Stimulated activated naive B cell treated with anti-CD40 and anti-IgM and Interleukin-4, amounts not matched to agents 10 μg/mL and 1 μg/mL and 100 μg/mL, for 72 hours (primary cell): ENCODE data around the gene STT3B.

Experiments used
- ATAC-seq, 2 donors: fragments of 150-1000 bp; cut with Tn5 transposase; replicated peaks; 2 replicates each; pipeline ENCODE4 v1.10.0; 2021; ENCODE audit warnings: moderate library complexity in 1 of 2
- DNase-seq: peaks from one replicate; pipeline ENCODE4 v3.0.0; 2021
- H3K27ac Mint-ChIP-seq: one replicate; pipeline ENCODE4 v1.8.0; 2022; ENCODE audit warnings: mild to moderate bottlenecking, mixed read lengths
- H3K27me3 Mint-ChIP-seq, 2 donors: one replicate each; pipeline ENCODE4 v1.8.0; 2022; ENCODE audit warnings: mixed read lengths in 2 of 2
- H3K36me3 Mint-ChIP-seq, 2 donors: one replicate each; pipeline ENCODE4 v1.8.0; 2022; ENCODE audit warnings: mixed read lengths in 2 of 2, mild to moderate bottlenecking in 1 of 2
- H3K4me1 Mint-ChIP-seq, 2 donors: one replicate each; pipeline ENCODE4 v1.8.0; 2022; ENCODE audit warnings: mixed read lengths in 2 of 2, mild to moderate bottlenecking in 1 of 2
- H3K4me3 Mint-ChIP-seq, 2 donors: one replicate each; pipeline ENCODE4 v1.8.0; 2022; ENCODE audit warnings: mild to moderate bottlenecking in 2 of 2, mixed read lengths in 2 of 2, moderate library complexity in 1 of 2
- H3K9me3 Mint-ChIP-seq, 2 donors: one replicate each; pipeline ENCODE4 v1.8.0; 2022; ENCODE audit warnings: mixed read lengths in 2 of 2, mild to moderate bottlenecking in 1 of 2

Gene STT3B

DNA sequence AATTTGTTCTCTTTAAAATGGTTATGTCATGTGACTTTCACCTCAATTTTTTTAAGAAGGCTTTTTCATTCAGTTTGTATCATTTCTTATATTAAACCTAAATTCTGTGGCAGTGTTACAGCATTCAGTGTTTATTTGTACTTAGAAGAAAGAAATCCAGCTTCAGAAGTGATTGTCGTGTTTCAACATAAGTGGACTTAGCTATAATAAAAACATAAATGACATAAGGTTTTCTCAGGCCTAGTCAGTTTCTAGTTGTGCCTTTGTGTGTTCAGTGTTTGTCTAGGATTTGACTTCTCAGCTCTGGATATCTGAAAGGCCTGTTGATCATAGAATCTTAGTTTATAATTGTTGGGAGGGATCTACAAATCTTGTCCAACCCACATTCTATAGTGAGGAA is 80.5 kb downstream of the STT3B start:
- peaks cover 11 to 33% of the 10 kb centered on the region in 2 donors for H3K4me1 Mint-ChIP-seq
- peaks cover 12 to 29% of the 10 kb centered on the region in 2 donors for H3K36me3 Mint-ChIP-seq

GRCh38 chr3:31613654-31614053 is 80.9 kb downstream of the STT3B start:
- H3K4me1 Mint-ChIP-seq: peaks cover 11 to 28% of the 10 kb centered on the region in 2 donors

More for the DNA sequence above, 80.5 kb downstream of the STT3B start:
- Mint-ChIP-seq H3K27ac (no peak overlapping the region), H3K4me3 (no peak overlapping the region), H3K27me3 (no peaks in the 10 kb centered on the region), H3K9me3 (no peaks in the 10 kb centered on the region)
- ATAC-seq (no peak), DNase-seq (no peak)

DNA sequence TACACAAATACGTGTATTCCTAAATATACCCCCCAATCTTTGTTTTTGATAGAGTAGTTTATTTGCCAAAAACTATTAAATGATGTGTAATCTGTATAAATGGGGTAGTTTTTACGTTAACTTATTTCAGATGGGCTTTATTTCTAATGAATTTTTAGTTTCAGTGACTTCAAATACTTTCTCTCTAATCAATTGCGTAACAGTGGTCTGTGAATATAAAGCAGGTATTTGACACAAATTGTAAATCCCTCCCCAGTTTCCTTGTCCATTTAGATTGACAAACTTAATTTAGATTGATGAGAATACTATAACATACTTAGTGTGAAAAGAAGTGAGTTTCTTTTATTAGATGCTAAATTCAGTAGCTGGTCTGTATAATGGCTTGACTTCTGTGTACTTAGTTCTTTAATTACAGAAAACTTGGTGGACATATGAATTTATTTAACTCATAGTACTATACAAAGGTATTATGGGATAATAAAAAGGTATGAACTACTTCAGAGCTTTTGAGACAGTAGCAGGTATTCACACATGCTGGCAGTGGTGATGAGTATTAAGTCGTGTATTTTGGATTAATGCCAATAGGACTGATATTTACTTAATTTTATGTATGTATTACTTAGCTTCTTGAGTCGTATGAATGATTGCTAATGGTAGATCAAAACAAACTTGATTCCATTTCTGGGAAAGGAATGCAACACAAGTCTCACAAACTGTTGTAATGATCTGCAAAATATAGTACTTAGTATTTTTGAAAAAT is 81.6 kb downstream of the STT3B start:
- Mint-ChIP-seq H3K27ac (no peak overlapping the region), H3K4me1 (peaks cover 11 to 26% of the 10 kb centered on the region in 2 donors), H3K9me3 (no peaks in the 10 kb centered on the region), H3K27me3 (no peaks in the 10 kb centered on the region), H3K4me3 (no peak overlapping the region), H3K36me3 (peaks cover 13 to 26% of the 10 kb centered on the region in 2 donors)
- DNase-seq (no peak), ATAC-seq (no peak)

More at GRCh38 chr3:31613654-31614053, 80.9 kb downstream of the STT3B start:
- Mint-ChIP-seq H3K36me3 (peaks cover 9 to 27% of the 10 kb centered on the region in 2 donors), H3K27ac (no peak overlapping the region), H3K4me3 (no peak overlapping the region), H3K27me3 (no peaks in the 10 kb centered on the region), H3K9me3 (no peaks in the 10 kb centered on the region)
- DNase-seq (no peak), ATAC-seq (no peak)

DNA sequence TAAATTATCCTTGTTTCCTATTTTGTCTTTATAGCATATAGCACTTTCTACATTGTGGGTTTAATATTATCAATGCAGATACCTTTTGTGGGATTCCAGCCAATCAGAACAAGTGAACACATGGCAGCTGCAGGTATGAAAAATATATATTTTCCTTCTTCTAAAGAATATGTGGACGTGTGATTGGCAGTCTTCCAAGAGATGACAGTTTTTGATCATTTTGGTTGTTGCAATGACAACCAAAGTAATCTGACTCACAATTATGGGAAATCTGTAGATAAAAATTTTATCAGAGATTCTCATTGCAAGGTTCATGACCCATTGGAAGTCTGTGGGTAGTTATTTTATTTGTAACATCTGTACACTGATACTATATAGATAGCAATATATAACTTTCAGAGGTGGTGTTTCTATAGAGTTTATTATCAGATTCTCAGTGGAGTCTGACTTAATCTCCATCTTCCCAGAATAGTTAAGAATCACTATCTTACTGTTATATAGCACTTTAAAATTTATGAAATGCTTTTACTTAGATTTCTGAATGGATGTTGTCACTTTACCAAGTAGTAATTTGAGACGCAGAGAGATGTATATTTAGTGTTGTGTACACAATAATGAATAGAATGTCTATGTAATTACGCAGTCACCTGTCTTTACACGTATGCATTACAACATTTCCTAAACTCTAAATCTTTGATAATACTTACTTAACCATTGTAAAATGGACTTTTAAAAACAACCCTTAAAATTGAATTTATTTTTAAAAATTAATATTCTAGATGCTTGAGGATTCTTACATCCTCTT is 82.5 kb downstream of the STT3B start:
- Mint-ChIP-seq H3K27ac (no peak overlapping the region), H3K4me1 (peaks cover 11 to 26% of the 10 kb centered on the region in 2 donors), H3K27me3 (no peaks in the 10 kb centered on the region), H3K9me3 (no peaks in the 10 kb centered on the region), H3K4me3 (no peak overlapping the region), H3K36me3 (peaks cover 13 to 27% of the 10 kb centered on the region in 2 donors)
- DNase-seq (no peak), ATAC-seq (no peak)

GRCh38 chr3:31616711-31617110 is 84.0 kb downstream of the STT3B start:
- Mint-ChIP-seq H3K4me3 (no peak overlapping the region), H3K27me3 (no peaks in the 10 kb centered on the region), H3K4me1 (peaks cover 10 to 27% of the 10 kb centered on the region in 2 donors), H3K27ac (no peak overlapping the region), H3K9me3 (no peaks in the 10 kb centered on the region), H3K36me3 (peaks cover 20 to 29% of the 10 kb centered on the region in 2 donors)
- no peak for DNase-seq
- no peak for ATAC-seq

DNA sequence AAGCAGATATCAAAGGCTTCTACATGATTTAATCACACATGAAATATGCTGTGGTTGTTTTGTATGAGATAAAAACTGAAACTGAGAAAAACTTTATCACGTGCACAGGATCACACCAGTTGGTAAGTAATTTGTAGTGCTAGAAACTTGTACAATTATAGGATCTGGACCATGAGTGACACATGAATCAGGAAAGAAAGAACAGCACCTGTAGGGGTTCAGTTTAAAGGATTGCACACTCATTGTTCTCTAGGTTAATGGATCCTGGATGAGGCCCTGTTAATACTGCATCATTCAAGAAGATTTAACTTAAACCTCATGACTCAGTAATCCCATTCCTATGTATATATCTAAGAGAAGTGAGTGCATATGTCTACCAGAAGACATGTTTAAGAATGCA is 87.9 kb downstream of the STT3B start:
- Mint-ChIP-seq H3K4me3 (no peak overlapping the region), H3K27ac (no peak overlapping the region)
- ATAC-seq: no peak

GRCh38 chr3:31621314-31621713 is 88.6 kb downstream of the STT3B start:
- peaks cover 15 to 38% of the 10 kb centered on the region in 2 donors for H3K4me1 Mint-ChIP-seq
- no peaks in the 10 kb centered on the region for H3K27me3 Mint-ChIP-seq
- ATAC-seq (no peak), DNase-seq (no peak)
- H3K27ac Mint-ChIP-seq: no peak overlapping the region
- H3K9me3 Mint-ChIP-seq: peaks cover 0 to 4% of the 10 kb centered on the region in 2 donors
- peaks cover 32 to 41% of the 10 kb centered on the region in 2 donors for H3K36me3 Mint-ChIP-seq
- H3K4me3 Mint-ChIP-seq: no peak overlapping the region

More for the DNA sequence above, 87.9 kb downstream of the STT3B start:
- no peak for DNase-seq
- Mint-ChIP-seq H3K36me3 (peaks cover 29 to 36% of the 10 kb centered on the region in 2 donors), H3K27me3 (no peaks in the 10 kb centered on the region), H3K4me1 (peaks cover 13 to 35% of the 10 kb centered on the region in 2 donors), H3K9me3 (peaks cover 0 to 4% of the 10 kb centered on the region in 2 donors)

- Mint-ChIP-seq H3K27me3 (no peaks in the 10 kb centered on the region), H3K4me3 (peak overlapping the region; percentile 18 to 40), H3K9me3 (peaks cover 0 to 4% of the 10 kb centered on the region in 2 donors), H3K27ac (no peak overlapping the region), H3K4me1 (peaks cover 18 to 41% of the 10 kb centered on the region in 2 donors), H3K36me3 (peaks cover 34 to 50% of the 10 kb centered on the region in 2 donors)
- peak; percentile 65 to 69 for ATAC-seq
- no peak for DNase-seq
These were observed 90.0 kb downstream of the STT3B start for GRCh38 chr3:31622636-31623288.

DNA sequence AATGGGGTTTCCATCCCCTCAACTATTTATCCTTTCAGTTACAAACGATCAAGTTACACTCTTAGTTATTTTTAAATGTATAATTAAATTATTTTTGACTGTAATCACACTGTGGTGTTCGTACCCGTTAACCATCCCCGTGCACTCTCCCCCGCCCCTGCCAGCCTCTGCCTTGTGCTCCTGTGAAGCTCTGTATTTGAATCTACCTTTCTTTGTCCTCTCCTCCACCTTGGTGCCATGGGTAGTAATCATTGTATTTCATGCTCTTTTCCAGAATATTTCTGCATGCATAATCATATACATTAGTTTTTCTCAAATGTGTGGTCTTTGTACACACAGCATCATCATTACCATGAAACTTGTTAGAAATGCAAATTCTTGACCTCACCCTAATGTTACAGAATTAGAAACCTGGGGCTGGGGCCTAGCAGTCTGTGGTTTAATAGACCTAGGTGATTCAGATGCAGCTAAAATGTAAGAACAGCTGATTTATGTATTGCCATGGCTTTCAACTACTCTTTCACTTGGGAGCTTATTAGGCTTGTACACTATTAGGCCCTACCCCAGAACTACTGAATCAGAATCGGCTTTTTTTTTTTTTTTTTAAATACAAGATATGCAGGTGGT is 91.5 kb downstream of the STT3B start:
- Mint-ChIP-seq H3K4me3 (no peak overlapping the region), H3K27me3 (no peaks in the 10 kb centered on the region), H3K9me3 (peaks cover 0 to 4% of the 10 kb centered on the region in 2 donors), H3K4me1 (peaks cover 23 to 55% of the 10 kb centered on the region in 2 donors), H3K36me3 (peaks cover 32 to 54% of the 10 kb centered on the region in 2 donors), H3K27ac (peak overlapping the region; percentile 52)
- no peak for DNase-seq
- ATAC-seq: peak; percentile 43 to 62

DNA sequence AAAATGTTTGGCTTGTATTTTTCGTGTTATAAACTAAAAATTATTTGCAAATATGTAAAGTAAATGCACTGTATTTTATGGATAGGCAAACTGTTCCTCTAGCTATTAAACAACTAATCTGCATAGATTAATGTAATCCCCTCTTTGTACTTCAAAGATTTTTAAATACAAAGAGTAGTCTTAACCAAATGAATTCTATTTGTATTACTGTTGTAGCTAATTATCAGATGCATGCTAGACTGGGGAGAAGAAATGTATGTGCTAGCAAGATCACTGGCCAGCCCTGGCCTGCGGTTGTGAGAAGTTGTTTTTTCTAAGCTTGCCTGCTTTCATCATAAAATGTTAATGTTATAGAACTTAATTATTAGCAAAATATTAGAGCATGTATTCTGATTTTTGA is 92.6 kb downstream of the STT3B start:
- H3K27ac Mint-ChIP-seq: no peak overlapping the region
- H3K36me3 Mint-ChIP-seq: peaks cover 37 to 60% of the 10 kb centered on the region in 2 donors
- no peak for ATAC-seq

DNA sequence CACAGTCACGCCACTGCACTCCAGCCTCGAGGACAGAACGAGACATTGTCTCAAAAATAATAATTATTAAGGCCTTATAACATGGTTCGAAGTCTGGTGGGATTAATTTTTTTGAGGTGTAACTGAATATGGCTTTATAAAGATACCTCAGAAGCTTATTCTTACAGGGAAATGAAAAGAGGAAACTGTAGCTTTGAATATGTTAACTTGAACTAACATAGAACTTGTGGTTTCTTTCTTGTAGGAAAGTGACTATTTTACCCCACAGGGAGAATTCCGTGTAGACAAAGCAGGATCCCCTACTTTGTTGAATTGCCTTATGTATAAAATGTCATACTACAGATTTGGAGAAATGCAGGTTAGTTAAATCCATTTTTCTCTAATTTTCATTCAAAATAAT is 96.3 kb downstream of the STT3B start:
- Mint-ChIP-seq H3K27ac (peak overlapping the region; percentile 88), H3K9me3 (peaks cover 0 to 3% of the 10 kb centered on the region in 2 donors), H3K27me3 (no peaks in the 10 kb centered on the region), H3K4me1 (peaks cover 17 to 40% of the 10 kb centered on the region in 2 donors), H3K4me3 (peak overlapping the region in 1 of 2 donors; percentile 37), H3K36me3 (peaks cover 37 to 57% of the 10 kb centered on the region in 2 donors)
- ATAC-seq: peak; percentile 88 to 90
- no peak for DNase-seq

More for the DNA sequence above, 92.6 kb downstream of the STT3B start:
- no peak for DNase-seq
- Mint-ChIP-seq H3K9me3 (peaks cover 0 to 4% of the 10 kb centered on the region in 2 donors), H3K4me3 (no peak overlapping the region), H3K27me3 (no peaks in the 10 kb centered on the region), H3K4me1 (peaks cover 25 to 64% of the 10 kb centered on the region in 2 donors)

GRCh38 chr3:31634476-31634875 is 101.8 kb downstream of the STT3B start:
- Mint-ChIP-seq H3K4me1 (peaks cover 5 to 29% of the 10 kb centered on the region in 2 donors), H3K4me3 (no peak overlapping the region), H3K9me3 (no peaks in the 10 kb centered on the region), H3K27ac (no peak overlapping the region), H3K27me3 (no peaks in the 10 kb centered on the region), H3K36me3 (peaks cover 26 to 40% of the 10 kb centered on the region in 2 donors)
- no peak for DNase-seq
- ATAC-seq: no peak

DNA sequence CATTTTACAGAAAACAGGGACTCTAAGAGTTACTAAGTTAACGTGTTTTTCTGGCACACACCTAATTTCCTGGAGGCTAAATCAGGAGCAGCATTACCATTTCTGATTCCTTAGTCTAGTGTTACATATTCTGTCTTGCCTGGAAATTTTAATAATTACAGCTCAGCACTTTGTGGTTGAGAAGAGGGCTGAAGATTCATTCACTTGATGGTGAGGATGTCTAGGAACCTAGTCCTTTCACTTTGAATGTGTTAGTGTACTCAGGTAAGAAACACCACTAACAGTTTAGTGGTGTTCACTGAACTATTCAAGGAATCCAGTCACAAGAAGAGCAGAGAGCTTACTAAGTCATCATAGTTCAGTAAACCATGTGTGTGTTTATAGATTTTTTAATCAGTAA is 102.8 kb downstream of the STT3B start:
- Mint-ChIP-seq H3K27me3 (no peaks in the 10 kb centered on the region), H3K9me3 (no peaks in the 10 kb centered on the region), H3K4me1 (peaks cover 3 to 18% of the 10 kb centered on the region in 2 donors), H3K4me3 (no peak overlapping the region), H3K36me3 (peaks cover 18 to 30% of the 10 kb centered on the region in 2 donors), H3K27ac (no peak overlapping the region)
- DNase-seq: no peak
- ATAC-seq: peak in 1 of 2 donors; percentile 36

DNA sequence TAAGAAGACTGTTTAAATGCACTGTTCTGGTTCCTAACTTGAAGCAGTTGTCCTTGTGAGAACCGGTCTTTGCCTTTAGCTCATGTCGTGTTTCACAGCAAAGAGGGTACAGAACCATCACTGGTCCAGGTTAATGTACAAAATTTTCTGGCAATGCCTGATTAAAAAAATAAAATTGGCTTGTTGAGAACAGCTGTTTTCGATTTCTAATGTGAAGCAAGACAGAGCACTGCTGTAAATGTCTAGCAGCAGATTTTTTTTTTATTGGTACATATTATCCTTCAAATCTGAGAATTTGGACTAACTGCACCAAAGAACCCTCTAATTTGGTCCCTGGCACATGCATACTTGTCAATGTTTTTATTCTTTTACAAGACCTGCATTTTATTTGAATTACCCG is 103.3 kb downstream of the STT3B start:
- peaks cover 15 to 27% of the 10 kb centered on the region in 2 donors for H3K36me3 Mint-ChIP-seq
- no peak for ATAC-seq
- no peak overlapping the region for H3K27ac Mint-ChIP-seq
- H3K4me3 Mint-ChIP-seq: no peak overlapping the region
- H3K4me1 Mint-ChIP-seq: peaks cover 3 to 18% of the 10 kb centered on the region in 2 donors
- H3K9me3 Mint-ChIP-seq: no peaks in the 10 kb centered on the region
- no peaks in the 10 kb centered on the region for H3K27me3 Mint-ChIP-seq
- no peak for DNase-seq
